CD4-positive, alpha-beta T cell treated with Interleukin-17A for 4 hours (primary cell): ENCODE results near the gene APOL2.
"Not testable (repeated sequence)": the region's sequence is repeated elsewhere in the genome, so short reads cannot be mapped to it uniquely, and the experiment has no call there.

ENCODE experiments used
- DNase-seq: peaks from one replicate; pipeline ENCODE4 v3.0.0-alpha.2; 2020; ENCODE audit warnings: mixed read lengths

The APOL2 gene

DNA sequence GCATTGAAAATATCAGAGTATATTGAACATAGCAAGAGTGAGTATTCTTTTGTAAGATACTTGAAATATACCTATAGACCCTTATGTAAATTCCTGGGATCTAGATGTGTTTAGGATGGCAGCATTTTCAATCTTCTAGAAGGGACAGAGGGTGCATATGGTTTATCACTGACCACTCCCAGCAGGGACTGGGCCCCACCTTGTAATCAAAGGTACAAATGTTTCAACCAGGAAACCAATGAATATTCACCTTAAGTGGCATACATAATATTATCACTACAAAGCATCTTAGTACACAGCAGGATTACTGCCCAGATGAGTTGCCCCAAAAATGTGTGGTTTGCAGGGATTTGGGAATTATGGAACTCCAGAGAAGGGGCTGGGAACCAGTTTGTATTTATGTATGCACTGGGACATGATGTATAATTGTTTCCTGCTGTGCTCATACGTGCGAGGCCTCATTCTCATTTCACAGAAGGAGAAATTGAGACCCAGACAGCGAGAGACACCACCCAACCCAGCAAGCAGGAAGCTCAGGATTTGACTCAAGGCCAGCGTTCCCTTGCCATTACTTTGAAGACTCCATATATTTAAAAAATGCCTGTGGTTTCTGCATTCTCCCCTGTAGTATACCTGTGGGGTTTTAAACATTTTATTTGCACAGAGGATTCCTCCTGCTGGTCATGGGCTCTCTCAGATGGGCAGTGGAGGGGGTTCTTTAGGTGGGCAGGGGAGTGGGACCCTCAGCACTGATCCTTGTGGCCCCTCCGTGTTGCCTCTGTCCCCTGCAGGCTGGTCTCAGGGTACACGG, 42.9 kb downstream of the APOL2 start:
- DNase-seq = no peak

DNA sequence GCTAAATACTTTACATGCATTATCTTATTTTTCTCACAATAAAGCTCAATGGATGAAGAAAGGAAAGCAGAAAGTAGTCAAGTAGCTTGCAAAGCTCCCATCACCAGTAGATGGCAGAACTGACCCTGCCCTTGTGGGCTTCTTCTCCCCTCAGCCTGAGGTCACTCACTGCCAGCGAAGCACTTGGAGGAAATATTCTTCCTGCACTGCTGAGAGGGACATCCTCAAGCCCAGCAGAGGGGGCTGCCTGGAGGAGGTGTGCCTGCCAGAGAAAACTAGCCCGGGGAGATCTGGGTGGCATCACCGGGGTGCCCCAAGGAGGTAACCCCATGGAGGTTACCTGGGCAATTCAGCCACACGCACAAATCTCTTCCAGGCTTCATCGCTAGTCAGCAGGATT, 44.4 kb downstream of the APOL2 start:
- peak; percentile 44 for DNase-seq

DNA sequence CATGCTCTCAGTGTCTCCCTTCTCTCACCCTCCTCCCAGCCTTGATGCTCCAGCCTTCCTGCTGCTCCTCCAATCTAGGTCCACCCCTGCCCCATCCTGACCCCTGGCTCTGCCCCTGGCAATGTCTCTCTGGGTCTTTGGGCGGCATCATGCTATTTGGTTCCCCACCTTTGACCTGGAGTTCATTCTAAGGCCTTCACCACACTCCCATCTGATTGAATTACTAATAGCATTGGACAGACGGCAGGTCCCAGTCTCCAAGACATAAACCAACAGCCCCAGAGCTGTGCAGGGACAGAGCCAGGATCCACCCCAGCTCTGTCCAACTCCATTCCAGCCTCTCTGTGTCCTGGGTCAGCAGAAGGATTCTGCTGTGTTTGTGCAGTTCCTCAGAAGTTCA, 44.9 kb downstream of the APOL2 start:
- no peak for DNase-seq

DNA sequence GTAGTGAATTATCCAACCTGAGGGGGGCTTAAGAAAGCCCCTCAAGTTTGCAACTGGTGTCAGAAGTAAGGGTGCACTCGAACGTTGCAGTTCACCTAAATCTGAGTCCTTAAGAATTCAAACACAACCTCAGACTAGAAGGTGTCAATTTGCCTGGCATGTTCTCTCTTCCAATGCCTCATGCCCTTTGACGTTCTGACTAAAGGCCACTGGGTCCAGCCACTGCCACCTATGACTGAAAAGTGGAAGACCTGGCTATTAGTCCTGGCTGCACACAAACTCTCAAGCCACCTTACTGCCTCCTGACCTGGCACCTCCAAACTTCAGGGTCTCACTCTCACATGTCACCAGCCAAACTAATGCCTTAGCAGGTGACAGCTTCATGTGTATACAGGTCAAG, 45.8 kb downstream of the APOL2 start:
- DNase-seq = no peak

DNA sequence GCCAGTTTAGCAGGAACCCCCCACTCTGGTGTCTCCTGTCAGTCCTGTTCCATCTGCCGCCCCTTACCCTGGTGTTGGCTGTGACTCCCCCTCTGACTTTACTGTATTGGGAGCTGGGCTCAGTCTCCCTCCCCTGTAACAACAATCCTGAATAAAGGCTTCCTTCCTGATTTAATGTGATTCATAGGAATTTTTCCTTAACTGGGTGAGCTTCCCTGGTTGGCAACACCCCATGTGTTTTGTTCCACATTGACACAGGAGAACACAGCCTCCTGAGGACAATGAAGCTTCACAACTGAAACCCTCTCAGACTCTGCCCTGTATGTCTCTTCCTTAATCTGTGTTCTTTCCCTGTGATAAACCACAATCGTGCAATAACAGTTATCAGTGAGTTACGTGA, 46.2 kb downstream of the APOL2 start:
- no peak for DNase-seq

DNA sequence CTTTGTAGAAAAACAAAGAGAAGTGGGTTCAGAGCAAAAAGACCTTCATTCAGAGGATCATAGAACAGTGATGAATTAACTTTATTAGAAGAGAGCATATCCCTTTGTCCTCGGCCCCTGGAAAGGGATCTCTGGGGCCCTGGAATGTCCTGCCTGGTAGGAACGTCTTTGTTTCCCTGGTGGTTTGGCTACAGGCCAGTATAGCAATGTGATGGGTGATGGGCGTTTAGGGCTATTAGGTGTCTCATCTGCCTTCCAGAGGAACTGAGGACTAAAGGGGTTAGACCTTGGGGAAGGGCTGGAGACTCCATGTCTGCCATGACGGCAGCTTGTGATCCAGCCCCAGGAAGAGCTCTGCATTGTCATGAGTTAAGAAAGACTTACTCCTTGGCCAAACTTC, 46.8 kb downstream of the APOL2 start:
- no peak for DNase-seq

DNA sequence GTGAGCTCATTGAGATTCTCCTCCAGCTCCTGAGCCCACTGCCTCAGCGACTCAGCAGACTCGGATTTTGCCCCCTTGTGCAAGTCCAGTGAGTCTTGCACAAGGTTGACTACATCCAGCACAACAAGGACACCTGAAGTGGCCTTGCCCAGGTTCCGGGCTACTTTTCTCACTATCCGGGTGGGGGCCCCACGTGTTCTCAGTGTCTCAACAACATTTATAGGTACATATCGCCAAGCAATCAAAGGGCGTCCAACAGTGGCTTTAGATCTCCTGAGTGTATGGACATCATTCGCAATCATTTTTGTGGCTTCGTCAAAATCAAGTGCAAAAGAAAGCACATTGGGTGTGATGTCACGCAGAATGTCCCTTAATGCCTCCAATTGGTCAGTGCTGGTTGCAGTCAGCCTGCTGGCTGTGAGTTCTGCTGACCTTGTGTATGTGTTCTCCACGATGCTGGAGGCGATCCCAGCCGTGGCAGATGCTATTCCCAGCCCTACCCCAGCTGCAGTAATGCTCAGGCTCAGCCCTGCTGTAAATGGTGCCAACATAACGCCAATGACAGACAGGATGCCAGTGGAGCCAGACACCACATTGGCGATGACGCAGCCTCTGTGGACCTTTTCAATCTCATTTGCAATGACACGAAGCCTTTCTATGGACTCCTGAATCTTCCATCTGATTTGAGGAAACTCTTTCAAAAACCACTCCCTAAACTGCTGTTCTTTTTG, 48.1 kb downstream of the APOL2 start:
- no peak for DNase-seq

DNA sequence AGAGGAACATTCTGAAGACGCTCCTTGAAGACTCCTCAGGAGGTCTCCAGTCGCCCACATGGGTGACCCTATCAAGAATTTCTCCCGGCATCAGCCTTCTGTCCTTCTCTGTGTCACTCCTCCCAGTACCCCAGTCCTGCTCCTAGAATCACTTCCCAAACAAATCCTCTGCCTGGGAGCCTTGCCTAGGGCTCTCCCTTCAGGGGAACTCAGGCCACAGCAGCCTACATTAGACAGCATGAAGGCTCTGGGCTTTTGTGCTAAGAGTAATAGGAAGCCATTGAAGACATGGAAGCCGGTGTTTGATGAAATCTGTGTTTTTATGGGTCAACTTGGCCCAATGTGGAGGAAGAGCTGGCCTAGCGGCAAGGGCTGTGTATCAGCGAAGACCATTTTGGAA, 51.5 kb downstream of the APOL2 start:
- DNase-seq = not testable (repeated sequence)

DNA sequence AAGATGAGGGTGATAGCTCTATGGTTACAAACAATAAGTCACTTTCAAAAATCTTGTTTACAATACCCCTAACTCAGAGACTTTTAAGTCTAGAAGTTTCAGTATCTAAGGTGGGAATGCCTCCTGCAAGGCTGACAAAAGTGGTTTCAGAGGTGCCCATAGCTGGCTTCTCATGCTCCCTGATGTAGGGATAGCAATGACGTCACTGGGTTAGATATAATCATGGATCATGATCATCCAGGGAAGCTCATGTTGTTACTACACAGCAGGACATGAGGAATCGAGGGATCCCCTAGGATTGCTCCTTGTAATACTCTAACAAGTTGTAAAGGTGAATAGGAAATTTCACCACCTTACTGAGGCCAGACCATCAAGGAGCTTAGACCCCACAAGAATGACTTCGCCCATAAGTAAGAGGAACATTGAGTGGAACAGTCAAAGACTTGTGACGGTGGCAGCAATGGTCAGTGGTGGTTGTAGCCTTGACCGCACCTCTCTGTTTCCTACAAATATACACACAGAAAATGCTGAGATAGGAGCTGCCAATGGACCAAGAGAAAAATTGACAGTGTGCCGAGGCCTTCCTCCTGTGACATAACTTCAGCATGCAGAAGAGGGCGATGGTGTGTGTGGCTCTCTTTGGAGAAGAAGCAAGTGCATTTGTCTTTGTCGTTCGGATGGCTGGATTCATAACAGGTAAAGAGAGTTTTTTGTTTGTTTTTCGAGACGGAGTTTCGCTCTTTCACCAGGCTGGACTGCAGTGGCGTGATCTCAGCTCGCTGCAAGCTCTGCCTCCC, 53.3 kb downstream of the APOL2 start:
- no peak for DNase-seq

DNA sequence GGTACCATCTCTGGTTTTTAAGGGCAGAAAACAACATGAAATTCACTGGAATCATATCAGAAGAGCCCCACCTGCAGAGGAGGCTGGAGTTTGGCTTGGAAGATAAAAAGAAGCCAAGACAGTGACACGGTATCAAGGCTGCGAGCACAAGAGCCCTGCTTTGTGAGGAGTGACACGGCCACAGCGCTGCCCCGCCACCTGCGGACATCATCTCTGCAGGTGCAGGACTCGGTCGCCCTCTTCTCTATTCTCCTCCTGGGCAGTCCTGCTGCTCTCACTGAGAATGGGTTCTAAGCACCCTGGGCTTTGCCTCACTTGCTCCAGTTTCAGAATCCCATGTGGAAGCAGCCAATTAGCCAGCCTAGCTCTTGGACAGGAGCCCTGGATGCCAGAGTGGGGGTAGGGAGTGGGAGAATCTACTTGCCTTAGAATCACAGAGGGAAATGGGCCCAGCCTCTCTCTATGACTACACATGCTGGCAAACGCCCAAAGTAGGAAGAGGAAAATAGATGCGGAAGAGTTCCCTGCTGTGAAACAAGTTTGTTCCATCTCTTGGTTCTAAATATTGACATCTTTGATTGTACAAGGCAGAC, 54.8 kb downstream of the APOL2 start:
- DNase-seq = no peak

DNA sequence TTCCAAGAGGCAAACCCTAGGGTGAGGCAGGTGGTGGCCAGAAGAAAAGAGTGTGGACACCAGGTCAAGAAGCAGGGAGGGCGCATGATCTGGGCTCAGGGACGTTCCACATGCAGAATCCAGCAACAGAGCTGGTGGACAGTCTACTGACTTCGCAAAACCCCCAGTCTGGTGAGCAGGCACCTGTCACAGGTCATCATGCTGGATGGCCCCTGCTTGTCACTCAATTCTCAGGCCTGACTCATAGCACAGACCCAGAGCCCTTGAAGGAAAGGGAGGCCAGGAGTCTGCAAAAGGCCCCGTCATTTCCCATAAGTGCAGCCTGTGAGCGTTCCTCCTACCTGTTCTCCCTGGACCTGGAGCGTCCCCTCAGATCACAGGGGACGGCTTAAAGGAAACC, 55.9 kb downstream of the APOL2 start:
- no peak for DNase-seq

DNA sequence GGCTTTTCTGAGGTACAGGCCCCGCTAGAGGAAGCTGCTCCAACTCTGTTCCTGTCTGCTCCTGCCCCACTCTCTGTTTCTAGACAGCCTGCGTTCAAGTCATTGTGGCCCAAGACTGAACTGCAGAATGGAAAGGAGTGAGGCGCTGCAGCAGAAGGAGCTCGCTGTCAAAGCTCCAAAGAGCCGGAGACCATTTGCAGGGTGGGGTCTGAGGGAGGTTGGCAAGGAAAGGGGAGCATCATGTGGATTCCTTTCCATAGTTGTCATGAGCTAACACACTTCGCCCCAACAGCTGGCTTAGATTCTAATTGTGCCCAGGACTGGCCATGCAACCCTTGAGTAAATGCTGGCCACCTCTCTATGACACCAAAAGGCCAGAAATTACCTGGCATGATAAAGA, 56.5 kb downstream of the APOL2 start:
- no peak for DNase-seq

DNA sequence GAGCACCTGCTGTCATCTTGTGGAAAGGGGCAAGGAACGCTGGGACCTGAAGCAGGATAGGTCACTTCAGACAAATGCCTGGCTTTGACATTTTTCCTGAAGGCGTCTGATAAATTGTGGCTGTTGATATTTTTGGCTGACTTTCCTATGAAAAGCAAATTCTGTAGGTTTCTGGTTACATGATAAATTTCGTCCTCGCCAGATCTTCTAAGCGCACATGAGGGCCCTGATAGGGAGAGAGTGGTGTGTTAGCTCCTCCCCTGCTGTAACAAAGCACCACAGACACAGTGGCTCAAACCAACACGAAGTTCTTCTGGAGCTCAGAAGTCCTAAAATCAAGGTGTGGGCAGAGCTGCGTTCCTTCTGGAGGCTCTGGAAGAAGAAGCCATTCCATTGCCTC, 57.3 kb downstream of the APOL2 start:
- no peak for DNase-seq

DNA sequence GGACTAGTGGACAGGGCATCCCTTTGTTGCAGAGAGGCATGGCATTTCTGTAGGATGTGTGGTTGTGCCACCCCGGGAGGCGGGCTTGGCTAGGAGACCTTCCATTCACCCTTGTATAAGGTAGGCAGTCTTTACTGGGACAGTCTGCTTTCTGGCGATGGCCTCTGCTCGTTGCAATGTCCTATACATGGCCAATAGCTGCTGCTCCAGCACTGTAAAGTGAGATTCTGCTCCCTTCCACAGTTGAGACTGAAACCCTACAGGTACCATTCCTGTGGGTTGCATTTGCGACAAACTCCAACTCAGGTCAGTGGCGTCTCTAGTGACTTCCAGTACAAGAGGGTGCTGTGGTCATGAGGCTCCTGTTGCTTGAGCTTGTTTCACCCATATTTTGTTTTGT, 58.4 kb downstream of the APOL2 start:
- no peak for DNase-seq

DNA sequence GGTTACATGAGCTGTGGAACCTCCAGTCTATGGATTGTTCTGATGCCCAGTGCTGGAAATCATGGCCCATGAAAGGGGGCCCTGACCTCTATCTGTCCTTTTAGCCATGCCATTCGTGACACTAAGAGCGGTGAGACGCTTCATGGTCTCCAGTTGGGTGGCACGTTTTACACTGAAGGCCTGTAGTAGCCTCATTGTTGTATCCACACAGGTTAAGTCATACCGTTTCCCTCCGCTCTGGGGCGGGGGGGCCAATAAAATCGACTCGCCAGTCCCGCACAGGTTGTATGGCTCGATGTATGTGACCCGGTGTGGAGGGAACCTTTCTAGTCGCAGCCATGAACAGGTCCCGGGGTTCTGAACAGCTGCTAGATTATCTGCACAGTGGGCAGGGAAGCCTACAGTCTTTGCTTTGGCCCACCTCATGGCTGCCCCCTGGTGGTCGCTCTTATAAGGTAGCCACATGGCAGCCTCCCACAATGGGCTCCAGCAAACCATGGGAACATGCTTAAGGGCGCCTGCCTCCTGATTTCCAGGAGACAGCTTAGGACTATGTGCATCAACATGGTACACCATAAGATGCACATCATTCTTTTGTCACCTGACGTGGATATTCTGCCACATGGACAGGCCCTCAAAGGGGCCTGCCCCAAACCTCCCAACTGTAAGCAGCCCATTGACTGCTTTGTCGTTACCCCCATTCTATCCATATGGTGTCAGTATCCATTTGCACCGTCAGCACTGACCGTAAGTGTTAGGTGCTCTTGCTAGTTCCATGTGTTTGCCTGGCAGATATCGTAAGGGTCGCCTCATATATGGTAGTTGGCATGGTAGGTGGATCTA, 59.1 kb downstream of the APOL2 start:
- peak; percentile 94 for DNase-seq

DNA sequence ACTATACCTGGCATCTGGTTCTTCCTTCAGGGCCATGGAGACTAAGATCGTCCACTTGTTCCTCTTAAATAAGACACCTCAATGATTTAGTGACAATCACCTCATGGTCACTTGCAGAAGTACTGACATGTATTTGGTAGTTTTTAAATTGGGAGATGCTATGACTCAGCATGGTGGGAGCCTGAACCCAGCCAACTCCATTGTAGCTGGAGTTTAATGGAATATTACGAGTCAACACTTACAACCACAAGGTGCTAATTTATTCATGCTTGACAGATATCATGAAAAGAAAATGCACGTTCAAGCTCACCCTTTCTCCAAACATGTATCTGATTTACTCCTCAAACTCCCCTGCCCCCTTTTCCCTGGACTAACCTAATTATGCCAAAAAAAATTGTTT, 62.2 kb downstream of the APOL2 start:
- no peak for DNase-seq
